GM21825 (cell line): ENCODE data around the gene SLFN13.
"Not testable (repeated sequence)": the region's sequence is repeated elsewhere in the genome, so short reads cannot be mapped to it uniquely, and the experiment has no call there.

Source experiments
- ATAC-seq: cut with Tn5 transposase; IDR thresholded peaks from one replicate; pipeline ENCODE4 v1.9.1; 2021; ENCODE audit warnings: mild to moderate bottlenecking, moderate library complexity; ENCODE audit not compliant: unreplicated experiment

Gene SLFN13

GRCh38 chr17:35432176-35433074, 16.1 kb downstream of the SLFN13 start, which contains the start of gene SLFN12:
Gene SLFN12 (minus strand): TSS chr17:35432500. CDS start chr17:35423028, 9,472 bp downstream.
- ATAC-seq, result peak; percentile 70

- ATAC-seq, result no peak
Measured at GRCh38 chr17:35429702-35430101, 18.9 kb downstream of the SLFN13 start.

- no peak for ATAC-seq
Measured at GRCh38 chr17:35428229-35428628, 20.3 kb downstream of the SLFN13 start.

GRCh38 chr17:35423761-35424160, 24.8 kb downstream of the SLFN13 start:
- no peak for ATAC-seq

- not testable (repeated sequence) for ATAC-seq
Measured at GRCh38 chr17:35421069-35421468, 27.5 kb downstream of the SLFN13 start.

GRCh38 chr17:35416659-35417058, 31.9 kb downstream of the SLFN13 start:
- ATAC-seq, result no peak

GRCh38 chr17:35414707-35415106, 33.9 kb downstream of the SLFN13 start:
- not testable (repeated sequence) for ATAC-seq

GRCh38 chr17:35414247-35414646, 34.3 kb downstream of the SLFN13 start:
- ATAC-seq, result no peak

- no peak for ATAC-seq
Measured at GRCh38 chr17:35407531-35407930, 41.0 kb downstream of the SLFN13 start.

GRCh38 chr17:35406568-35406967, 42.0 kb downstream of the SLFN13 start:
- ATAC-seq, result no peak

GRCh38 chr17:35404360-35404759, 44.2 kb downstream of the SLFN13 start:
- ATAC-seq, result no peak

- not testable (repeated sequence) for ATAC-seq
Measured at GRCh38 chr17:35393783-35394182, 54.8 kb downstream of the SLFN13 start.

GRCh38 chr17:35390663-35391062, 57.9 kb downstream of the SLFN13 start:
- ATAC-seq, result no peak

- no peak for ATAC-seq
Measured at GRCh38 chr17:35390156-35390555, 58.4 kb downstream of the SLFN13 start.

GRCh38 chr17:35387496-35387895, 61.1 kb downstream of the SLFN13 start:
- no peak for ATAC-seq
